Breast epithelium (tissue), 3 donors: ENCODE data around the gene KLHL22.

Experiments
- CTCF ChIP-seq, 3 donors: fragments of 450-650 bp; IDR thresholded peaks; one replicate each; pipeline ENCODE4 v1.5.1; 2016 to 2017; ENCODE audit warnings: antibody characterized with exemption in 3 of 3, mild to moderate bottlenecking in 3 of 3, moderate library complexity in 3 of 3
- POLR2A ChIP-seq: fragments of 450-650 bp; IDR thresholded peaks from one replicate; pipeline ENCODE4 v1.6.1; 2016; ENCODE audit warnings: antibody characterized with exemption, mild to moderate bottlenecking, moderate library complexity

DNA sequence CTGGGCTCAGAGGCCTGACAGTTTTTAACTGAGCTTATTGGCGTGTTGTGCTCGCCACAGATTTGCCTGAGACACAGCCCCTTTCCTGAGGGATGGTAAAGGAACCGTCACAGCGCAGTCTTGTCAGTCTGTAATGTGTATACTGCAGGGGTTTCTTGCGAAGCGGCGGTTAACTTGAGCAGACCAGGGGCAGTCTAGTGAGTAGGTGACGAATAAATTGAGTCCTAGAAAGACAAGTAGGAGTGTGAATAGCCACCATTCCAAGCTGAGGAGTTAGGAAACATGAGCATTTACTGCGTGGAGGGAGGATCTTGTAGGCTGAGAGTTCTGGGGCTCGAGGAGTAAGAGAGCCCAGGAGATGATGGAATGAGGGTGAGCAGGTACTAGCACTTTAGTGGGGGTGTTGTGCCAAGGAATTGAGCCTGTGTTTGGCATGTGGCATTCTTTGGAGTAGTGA lies 13.2 kb upstream of the KLHL22 start:
- TF ChIP-seq POLR2A (no peak), CTCF (IDR thresholded peaks at IDR 0.05) (no peak)
